OCI-LY3 (cell line): Measurements from ENCODE around the gene PI16.

Experiments
- H2AFZ ChIP-seq: fragments of 200-600, 300-600 bp; shearing (Covaris generic); 2 replicates; pipeline ENCODE4 v1.6.0; 2014; ENCODE audit warnings: antibody characterized with exemption, low read depth, low read length
- H3K27ac ChIP-seq: fragments of 200-600, 300-600 bp; sonication (generic); 2 replicates; pipeline ENCODE4 v1.5.1; 2014; ENCODE audit warnings: mild to moderate bottlenecking, low read length, moderate library complexity, mixed read lengths
- H3K27me3 ChIP-seq: fragments of 200-600, 300-600 bp; sonication (generic); 2 replicates; pipeline ENCODE4 v1.6.1; 2014; ENCODE audit warnings: low read depth, low read length, mixed read lengths
- H3K36me3 ChIP-seq: fragments of 200-600, 300-600 bp; sonication (generic); replicated peaks from 2 replicates; pipeline ENCODE3; 2014; ENCODE audit warnings: low read depth, low read length, mixed read lengths
- H3K4me1 ChIP-seq: fragments of 300-600, 200-600 bp; sonication (generic); 2 replicates; pipeline ENCODE4 v1.6.1; 2014; ENCODE audit warnings: low read length, mixed read lengths
- H3K4me2 ChIP-seq: fragments of 200-600, 300-600 bp; sonication (generic); 2 replicates; pipeline ENCODE4 v1.6.1; 2014; ENCODE audit warnings: low read length, mixed read lengths
- H3K4me3 ChIP-seq: fragments of 300-600, 200-600 bp; sonication (generic); 2 replicates; pipeline ENCODE4 v1.5.1; 2014; ENCODE audit warnings: antibody characterized with exemption, mild to moderate bottlenecking, low read length, moderate library complexity
- H3K79me2 ChIP-seq: fragments of 300-600, 200-600 bp; shearing (Covaris generic); 2 replicates; pipeline ENCODE4 v1.6.1; 2014; ENCODE audit warnings: mild to moderate bottlenecking, low read length, mixed read lengths
- H3K9ac ChIP-seq: fragments of 300-600, 200-600 bp; shearing (Covaris generic); 2 replicates; pipeline ENCODE4 v1.6.0; 2014; ENCODE audit warnings: mild to moderate bottlenecking, low read length, moderate library complexity
- H3K9me3 ChIP-seq: fragments of 200-600, 300-600 bp; shearing (Covaris generic); 2 replicates; pipeline ENCODE4 v1.6.1; 2014; ENCODE audit warnings: low read length, mixed read lengths; ENCODE audit not compliant: insufficient read depth
- H4K20me1 ChIP-seq: fragments of 200-600, 300-600 bp; sonication (generic); 2 replicates; pipeline ENCODE4 v1.6.1; 2016; ENCODE audit warnings: low read length, mixed read lengths; ENCODE audit not compliant: insufficient read depth
- CTCF ChIP-seq: fragments of 200-600, 300-600 bp; sonication (generic); IDR thresholded peaks from 2 replicates; pipeline ENCODE4 v1.5.1; 2014; ENCODE audit warnings: antibody characterized with exemption, low read length, low read depth
- EZH2phosphoT487 ChIP-seq: fragments of 200-600 bp; shearing (Covaris generic); IDR thresholded peaks from 2 replicates; pipeline ENCODE4 v1.6.1; 2018; ENCODE audit warnings: antibody characterized with exemption, mixed run types, low read depth

PI16 gene

GRCh38 chr6:36983538-36983937 is 29.0 kb downstream of the PI16 start:
- no peak overlapping the region for H3K4me3 ChIP-seq
- TF ChIP-seq CTCF (no peak), EZH2phosphoT487 (no peak)
- H3K27ac ChIP-seq, result no peak overlapping the region
- H3K9me3 ChIP-seq, result no peaks in the 10 kb centered on the region
- H3K4me2 ChIP-seq, result peak overlapping the region; percentile 86; the same call in 1 of the 2 replicates
- peaks cover 3% of the 10 kb centered on the region for H3K36me3 ChIP-seq
- no peaks in the 10 kb centered on the region for H3K27me3 ChIP-seq
- H3K79me2 ChIP-seq, result peaks cover 74% of the 10 kb centered on the region
- H4K20me1 ChIP-seq, result peaks cover 54% of the 10 kb centered on the region
- no peak overlapping the region for H2AFZ ChIP-seq
- H3K9ac ChIP-seq, result no peak overlapping the region
- H3K4me1 ChIP-seq, result peaks cover 22% of the 10 kb centered on the region

GRCh38 chr6:36984581-36985416 is 30.3 kb downstream of the PI16 start:
- Histone ChIP-seq H4K20me1 (peaks cover 47% of the 10 kb centered on the region), H3K9ac (peak overlapping the region; percentile 82), H3K79me2 (peaks cover 64% of the 10 kb centered on the region), H3K4me1 (peaks cover 22% of the 10 kb centered on the region), H3K9me3 (no peaks in the 10 kb centered on the region), H2AFZ (no peak overlapping the region), H3K27ac (peak overlapping the region; percentile 14; the same call in 1 of the 2 replicates), H3K4me2 (peak overlapping the region; percentile 86), H3K36me3 (peaks cover 3% of the 10 kb centered on the region), H3K27me3 (peaks cover 7% of the 10 kb centered on the region; the same call in 1 of the 2 replicates), H3K4me3 (peak overlapping the region; percentile 90)
- TF ChIP-seq CTCF (no peak), EZH2phosphoT487 (no peak)

- Histone ChIP-seq H2AFZ (no peak overlapping the region), H3K27ac (peak overlapping the region; percentile 16), H3K9me3 (no peaks in the 10 kb centered on the region), H3K79me2 (peaks cover 58% of the 10 kb centered on the region), H4K20me1 (peaks cover 40% of the 10 kb centered on the region), H3K4me3 (peak overlapping the region; percentile 90), H3K4me2 (peak overlapping the region; percentile 86), H3K27me3 (peaks cover 7% of the 10 kb centered on the region; the same call in 1 of the 2 replicates), H3K4me1 (peaks cover 22% of the 10 kb centered on the region), H3K9ac (peak overlapping the region; percentile 82), H3K36me3 (peaks cover 2% of the 10 kb centered on the region)
- TF ChIP-seq EZH2phosphoT487, result no peak
- TF ChIP-seq CTCF, result no peak
Observed at GRCh38 chr6:36985417-36985807, 30.9 kb downstream of the PI16 start.

GRCh38 chr6:36985808-36986703 is 31.5 kb downstream of the PI16 start, which contains the start of gene MTCH1:
Gene MTCH1 (minus strand): TSS chr6:36986196. CDS start chr6:36986173, 23 bp downstream.
- H3K9me3 ChIP-seq, result no peaks in the 10 kb centered on the region
- H3K4me3 ChIP-seq, result peak within 1 kb of the TSS; percentile 90
- H3K27me3 ChIP-seq, result peaks cover 13% of the 10 kb centered on the region
- no peak for TF ChIP-seq CTCF
- no peak for TF ChIP-seq EZH2phosphoT487
- peaks cover 22% of the 10 kb centered on the region for H3K4me1 ChIP-seq
- H3K27ac ChIP-seq, result peak within 1 kb of the TSS; percentile 47
- H3K9ac ChIP-seq, result peak within 1 kb of the TSS; percentile 82
- peaks cover 34% of the 10 kb centered on the region for H4K20me1 ChIP-seq
- H3K36me3 ChIP-seq, result no peaks in the 10 kb centered on the region
- peaks cover 51% of the 10 kb centered on the region for H3K79me2 ChIP-seq
- peak within 1 kb of the TSS; percentile 91 for H3K4me2 ChIP-seq
- H2AFZ ChIP-seq, result peak within 1 kb of the TSS; percentile 49; the same call in 1 of the 2 replicates
